Endothelial cell of umbilical vein (primary cell): ENCODE results near the gene NUMA1. TPM values are rescaled to one million over a fixed set of nuclear protein-coding genes. Genes with fewer than 3 reads are reported as not detected.

ENCODE experiments used
- BruUV-seq: library from RNA; stranded (reverse); fragments of 400-500 nt; replicated peaks from 2 replicates; lab custom pipeline; 2021; lab: Mats Ljungman, UMichigan
- CTCF ChIA-PET: fragments of 300-600, 350-600 bp; sonication (Branson Sonifier 250); formaldehyde crosslinking; loops from one replicate; lab custom pipeline; 2021; ENCODE audit warnings: antibody characterized with exemption, inconsistent platforms; lab: Charles Lee
- POLR2A ChIA-PET: fragments of 300-600, 350-600 bp; sonication (Branson Sonifier 250); formaldehyde crosslinking; loops from one replicate; lab custom pipeline; 2021; ENCODE audit warnings: antibody characterized with exemption, inconsistent platforms; lab: Charles Lee
- DNase-seq: peaks from one replicate; pipeline ENCODE4 v3.0.0-alpha.2; 2011; ENCODE audit warnings: low read depth, low spot score
- FAIRE-seq: peaks from 2 replicates; lab custom pipeline; 2011; peaks lifted over from hg19 to GRCh38; lab: Jason Lieb, UNC
- H2AFZ ChIP-seq: 2 replicates; pipeline ENCODE4 v1.6.0; 2012; ENCODE audit warnings: low read depth, low read length, control low read depth, inconsistent platforms
- H3K27ac ChIP-seq: 2 replicates; pipeline ENCODE4 v1.5.1; 2011; ENCODE audit warnings: low read depth, mild to moderate bottlenecking, control low read depth, low read length, moderate library complexity; ENCODE audit not compliant: insufficient read depth
- H3K27me3 ChIP-seq, 2 experiments: 2 replicates each; pipeline versions ENCODE4 v1.6.0 to v1.6.1; 2011; ENCODE audit warnings: low read length in 2 of 2, mixed read lengths in 1 of 2; ENCODE audit not compliant: control insufficient read depth in 2 of 2, insufficient read depth in 2 of 2
- H3K36me3 ChIP-seq, 2 experiments: 2 replicates in 1 of 2; 3 replicates in 1 of 2; pipeline ENCODE4 v1.5.1; 2011; ENCODE audit warnings: low read length in 2 of 2, mild to moderate bottlenecking in 1 of 2, moderate library complexity in 1 of 2; ENCODE audit not compliant: control insufficient read depth in 2 of 2, insufficient read depth in 2 of 2; ENCODE audit errors: extremely low read depth in 1 of 2
- H3K4me1 ChIP-seq: 3 replicates; pipeline ENCODE4 v1.5.1; 2011; ENCODE audit warnings: mild to moderate bottlenecking, low read length; ENCODE audit not compliant: control insufficient read depth, insufficient read depth; ENCODE audit errors: extremely low read depth
- H3K4me2 ChIP-seq: 2 replicates; pipeline ENCODE4 v1.6.1; 2011; ENCODE audit warnings: low read length, control low read depth, mixed read lengths; ENCODE audit not compliant: insufficient read depth
- H3K4me3 ChIP-seq, 3 experiments: fragments of 200-600 bp in 1 of 3; sonication (generic), shearing (Covaris generic) in 1 of 3; replicated peaks in 1 of 3; 2 replicates each; pipeline ENCODE4 v1.5.1; 2011 to 2016; ENCODE audit warnings: control low read depth in 3 of 3, low read length in 3 of 3, mild to moderate bottlenecking in 2 of 3, inconsistent platforms in 1 of 3, low read depth in 1 of 3, moderate library complexity in 1 of 3; ENCODE audit not compliant: insufficient read depth in 1 of 3
- H3K79me2 ChIP-seq: 2 replicates; pipeline ENCODE4 v1.6.0; 2012; ENCODE audit warnings: low read length, inconsistent platforms; ENCODE audit not compliant: control insufficient read depth, insufficient read depth
- H3K9ac ChIP-seq: replicated peaks from 2 replicates; pipeline ENCODE3; 2011; ENCODE audit warnings: low read length, control low read depth; ENCODE audit not compliant: insufficient read depth; ENCODE audit errors: extremely low read depth
- H3K9me1 ChIP-seq: replicated peaks from 3 replicates; pipeline ENCODE4 v1.6.0; 2011; ENCODE audit warnings: mild to moderate bottlenecking, low read length; ENCODE audit not compliant: control insufficient read depth, insufficient read depth; ENCODE audit errors: extremely low read depth
- H3K9me3 ChIP-seq: replicated peaks from 2 replicates; pipeline ENCODE4 v1.5.1; 2012; ENCODE audit warnings: low read length, inconsistent platforms; ENCODE audit not compliant: control insufficient read depth, insufficient read depth
- H4K20me1 ChIP-seq: replicated peaks from 2 replicates; pipeline ENCODE3; 2011; ENCODE audit warnings: mild to moderate bottlenecking, low read length; ENCODE audit not compliant: control insufficient read depth, insufficient read depth; ENCODE audit errors: extremely low read depth
- EZH2 ChIP-seq: IDR thresholded peaks from 2 replicates; pipeline ENCODE4 v1.6.1; 2012; ENCODE audit warnings: borderline replicate concordance, low read depth, mild to moderate bottlenecking, moderate library complexity, low read length, inconsistent platforms; ENCODE audit not compliant: severe bottlenecking
- FOS ChIP-seq: IDR thresholded peaks from 2 replicates; pipeline ENCODE4 v1.6.1; 2011; ENCODE audit warnings: mild to moderate bottlenecking, low read length, moderate library complexity, borderline replicate concordance; ENCODE audit not compliant: insufficient read depth
- GATA2 ChIP-seq: IDR thresholded peaks from 2 replicates; pipeline ENCODE4 v1.7.0; 2011; ENCODE audit warnings: low read depth, mild to moderate bottlenecking, moderate library complexity, mixed read lengths, low read length; ENCODE audit not compliant: insufficient read length, insufficient read depth
- POLR2AphosphoS5 ChIP-seq: IDR thresholded peaks from 2 replicates; pipeline ENCODE4 v1.6.1; 2012; ENCODE audit warnings: low read depth, mild to moderate bottlenecking, control low read depth, low read length, moderate library complexity; ENCODE audit not compliant: insufficient read depth
- dilution Hi-C: fragments of 300-500 bp; cut with MboI; formaldehyde crosslinking; loops from one replicate; pipeline ENCODE4 v1.15.0; 2019; ENCODE audit warnings: low sequenced_read_pairs; ENCODE audit not compliant: extremely low pct_ligation_motif_present
- intact Hi-C: fragments of 100-400 bp; cut with micrococcal nuclease; formaldehyde crosslinking; loops from one replicate; pipeline ENCODE4 v1.10.0; 2022
- polyA plus RNA-seq, 4 experiments: library from polyadenylated mRNA; depleted of rRNA in 3 of 4; stranded (reverse) in 3 of 4; unstranded in 1 of 4; fragments of >200 nt; gene quantifications; 2 replicates each; pipeline versions ENCODE4 v1.2.1 to v1.2.3, GENCODE V29; 2011 to 2012; ENCODE audit warnings: missing spikeins in 1 of 4
- total RNA-seq: library from RNA; stranded (reverse); gene quantifications from 2 replicates; pipeline ENCODE4 v1.2.3, GENCODE V29; 2021
- TF ChIP-seq, protein P1 (sequence below): IDR thresholded peaks from 2 replicates; pipeline ENCODE4 v1.6.1; 2011; ENCODE audit not compliant: insufficient read depth, insufficient read length
- TF ChIP-seq, protein P2 (sequence below), 2 donors: IDR thresholded peaks; 1 replicate in 1 of 2; 2 replicates in 1 of 2; pipeline ENCODE4 v1.5.1; 2011; ENCODE audit warnings: low read length in 2 of 2, mild to moderate bottlenecking in 2 of 2, moderate library complexity in 2 of 2, control low read depth in 1 of 2, inconsistent platforms in 1 of 2, low read depth in 1 of 2; ENCODE audit not compliant: insufficient read depth in 1 of 2; ENCODE audit errors: extremely low read depth in 1 of 2

NUMA1 gene
- total and polyA plus RNA-seq, 2 donors (not counting 3 experiments of a cell fraction or from before 2014, with no cell fraction given), result 120 to 164 TPM

- Histone ChIP-seq H3K36me3 (peaks cover 58 to 62% of the 10 kb centered on the region in 2 experiments), H3K9ac (no peak overlapping the region), H3K9me3 (no peaks in the 10 kb centered on the region), H4K20me1 (peaks cover 4% of the 10 kb centered on the region), H3K27ac (no peak overlapping the region), H2AFZ (no peak overlapping the region), H3K79me2 (peaks cover 31% of the 10 kb centered on the region), H3K4me2 (no peak overlapping the region), H3K4me3 (no peak overlapping the region), H3K9me1 (no peaks in the 10 kb centered on the region), H3K4me1 (peaks cover 6% of the 10 kb centered on the region), H3K27me3 (no peaks in the 10 kb centered on the region)
- dilution Hi-C loops, result loop anchor here (10.0 kb wide), 1 partner anchor 61 kb away; the partner anchor contains the start of genes LRRC51 and NUMA1
- POLR2A ChIA-PET, result no interaction called here
- CTCF ChIA-PET, result interaction anchor here (3.9 to 7.9 kb wide), 2 partner anchors 70 to 123 kb away, joined by 190 to 402 read pairs; no protein-coding TSS in a partner anchor
- DNase-seq (no peak), FAIRE-seq (no peak)
- intact Hi-C loops, result no loop called here
- no peak for TF ChIP-seq EZH2
- no peak for TF ChIP-seq FOS
- TF ChIP-seq, protein P1, sequence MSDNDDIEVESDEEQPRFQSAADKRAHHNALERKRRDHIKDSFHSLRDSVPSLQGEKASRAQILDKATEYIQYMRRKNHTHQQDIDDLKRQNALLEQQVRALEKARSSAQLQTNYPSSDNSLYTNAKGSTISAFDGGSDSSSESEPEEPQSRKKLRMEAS, result no peak
- TF ChIP-seq, protein P2, sequence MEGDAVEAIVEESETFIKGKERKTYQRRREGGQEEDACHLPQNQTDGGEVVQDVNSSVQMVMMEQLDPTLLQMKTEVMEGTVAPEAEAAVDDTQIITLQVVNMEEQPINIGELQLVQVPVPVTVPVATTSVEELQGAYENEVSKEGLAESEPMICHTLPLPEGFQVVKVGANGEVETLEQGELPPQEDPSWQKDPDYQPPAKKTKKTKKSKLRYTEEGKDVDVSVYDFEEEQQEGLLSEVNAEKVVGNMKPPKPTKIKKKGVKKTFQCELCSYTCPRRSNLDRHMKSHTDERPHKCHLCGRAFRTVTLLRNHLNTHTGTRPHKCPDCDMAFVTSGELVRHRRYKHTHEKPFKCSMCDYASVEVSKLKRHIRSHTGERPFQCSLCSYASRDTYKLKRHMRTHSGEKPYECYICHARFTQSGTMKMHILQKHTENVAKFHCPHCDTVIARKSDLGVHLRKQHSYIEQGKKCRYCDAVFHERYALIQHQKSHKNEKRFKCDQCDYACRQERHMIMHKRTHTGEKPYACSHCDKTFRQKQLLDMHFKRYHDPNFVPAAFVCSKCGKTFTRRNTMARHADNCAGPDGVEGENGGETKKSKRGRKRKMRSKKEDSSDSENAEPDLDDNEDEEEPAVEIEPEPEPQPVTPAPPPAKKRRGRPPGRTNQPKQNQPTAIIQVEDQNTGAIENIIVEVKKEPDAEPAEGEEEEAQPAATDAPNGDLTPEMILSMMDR (IDR thresholded peaks at IDR 0.05; ENCODE audit: extremely low read depth in 1 of 2, insufficient read depth in 1 of 2, low read depth in 1 of 2, low read length in 2 of 2), result no peak
- TF ChIP-seq GATA2, result no peak
- TF ChIP-seq POLR2AphosphoS5, result no peak
- no TSS peak for BruUV-seq
These were observed 57.0 kb downstream of the NUMA1 start for GRCh38 chr11:72023335-72023734.
